IPS-NIHi7 (cell line): ENCODE results near the gene MMEL1.
"Not testable (repeated sequence)": the region's sequence is repeated elsewhere in the genome, so short reads cannot be mapped to it uniquely, and the experiment has no call there.

ENCODE experiments used
- DNase-seq: peaks from one replicate; pipeline ENCODE4 v3.0.0; 2012; ENCODE audit warnings: mixed read lengths; ENCODE audit errors: extremely low spot score

MMEL1 gene

GRCh38 chr1:2628191-2628932 is 4.5 kb downstream of the MMEL1 start:
- no peak for DNase-seq

- DNase-seq, result no peak
Observed at GRCh38 chr1:2627746-2628145, 5.1 kb downstream of the MMEL1 start.

GRCh38 chr1:2625748-2626147 is 7.1 kb downstream of the MMEL1 start:
- not testable (repeated sequence) for DNase-seq

GRCh38 chr1:2625311-2625710 is 7.5 kb downstream of the MMEL1 start:
- no peak for DNase-seq

GRCh38 chr1:2624735-2625300 is 8.0 kb downstream of the MMEL1 start:
- no peak for DNase-seq

- no peak for DNase-seq
Observed at GRCh38 chr1:2623571-2624337, 9.1 kb downstream of the MMEL1 start.

GRCh38 chr1:2617971-2618470 is 14.8 kb downstream of the MMEL1 start:
- no peak for DNase-seq

- no peak for DNase-seq
Observed at GRCh38 chr1:2614145-2614544, 18.7 kb downstream of the MMEL1 start.

GRCh38 chr1:2612591-2613365 is 20.0 kb downstream of the MMEL1 start:
- no peak for DNase-seq

GRCh38 chr1:2611621-2612437 is 21.0 kb downstream of the MMEL1 start:
- no peak for DNase-seq

GRCh38 chr1:2611031-2611501 is 21.8 kb downstream of the MMEL1 start:
- DNase-seq, result peak; percentile 89

GRCh38 chr1:2610036-2610959 is 22.5 kb downstream of the MMEL1 start:
- DNase-seq, result no peak

GRCh38 chr1:2609319-2610035 is 23.3 kb downstream of the MMEL1 start:
- DNase-seq, result no peak

GRCh38 chr1:2607641-2608091 is 25.1 kb downstream of the MMEL1 start:
- no peak for DNase-seq

- DNase-seq, result no peak
Observed at GRCh38 chr1:2606881-2607621, 25.8 kb downstream of the MMEL1 start.

GRCh38 chr1:2606396-2606880 is 26.4 kb downstream of the MMEL1 start:
- DNase-seq, result no peak

GRCh38 chr1:2605509-2606395 is 27.1 kb downstream of the MMEL1 start:
- no peak for DNase-seq
